Upper lobe of left lung (tissue), 6 donors: ENCODE data around the gene LY6G5C. TPM values are rescaled to one million over a fixed set of nuclear protein-coding genes. Genes with fewer than 3 reads are reported as not detected.

ENCODE experiments used
- ATAC-seq, 2 donors: fragments of 200-7000 bp; cut with Tn5 transposase; one replicate each; pipeline ENCODE4 v1.9.1; 2022; ENCODE audit warnings: mild to moderate bottlenecking in 2 of 2, moderate library complexity in 2 of 2; ENCODE audit not compliant: low FRiP score in 2 of 2
- DNase-seq, 2 donors: peaks; one replicate each; pipeline ENCODE4 v3.0.0-alpha.2; 2019 to 2020
- H3K27ac ChIP-seq, 4 donors: fragments of 200-600 bp; sonication (generic); one replicate each; pipeline ENCODE4 v1.5.1; 2016 to 2019
- H3K27me3 ChIP-seq, 4 donors: fragments of 200-600 bp; sonication (generic); one replicate each; pipeline ENCODE4 v1.5.1; 2017 to 2019
- H3K36me3 ChIP-seq, 4 donors: fragments of 200-600 bp; sonication (generic); one replicate each; pipeline ENCODE4 v1.5.1; 2016 to 2019
- H3K4me1 ChIP-seq, 4 donors: fragments of 200-600 bp; sonication (generic); one replicate each; pipeline ENCODE4 v1.5.1; 2018 to 2019
- H3K4me3 ChIP-seq, 4 donors: fragments of 200-600 bp; sonication (generic); one replicate each; pipeline ENCODE4 v1.5.1; 2017 to 2019; ENCODE audit warnings: mild to moderate bottlenecking in 2 of 4, moderate library complexity in 1 of 4
- H3K9me3 ChIP-seq, 4 donors: fragments of 200-600 bp; sonication (generic); one replicate each; pipeline ENCODE4 v1.5.1; 2018 to 2019
- EP300 ChIP-seq, 4 donors: sonication (generic); formaldehyde crosslinking; IDR thresholded peaks; one replicate each; pipeline ENCODE4 v1.5.1; 2017; ENCODE audit warnings: antibody characterized with exemption in 4 of 4, control low read depth in 2 of 4
- POLR2A ChIP-seq, 4 donors: fragments of 450-650 bp; IDR thresholded peaks; one replicate each; pipeline ENCODE4 v1.5.1; 2016 to 2017; ENCODE audit warnings: antibody characterized with exemption in 4 of 4, mild to moderate bottlenecking in 2 of 4
- POLR2AphosphoS5 ChIP-seq, 2 donors: sonication (generic); formaldehyde crosslinking; IDR thresholded peaks; one replicate each; pipeline ENCODE4 v1.5.1; 2017; ENCODE audit warnings: antibody characterized with exemption in 2 of 2
- WGBS, 2 donors: methylation state at CpG; one replicate each; pipeline ENCODE4 v1.1.5; 2017 to 2018; 5-methylcytosine and 5-hydroxymethylcytosine counted together
- small RNA-seq, 4 donors: library from RNA; depleted of rRNA; stranded (forward); fragments of <200 nt; gene quantifications; one replicate each; pipeline ENCODE3, GENCODE V24; 2016
- total RNA-seq, 6 donors: library from RNA; depleted of rRNA in 4 of 6; stranded (reverse); fragments of >200 nt in 4 of 6; gene quantifications; one replicate each; pipeline versions ENCODE4 v1.1.0 to v1.2.1, GENCODE V29; 2016 to 2021
- TF ChIP-seq, protein P1 (sequence below), 6 experiments: fragments of 450-650 bp in 4 of 6; fragments of 200-600 bp in 2 of 6; sonication (generic) in 2 of 6; IDR thresholded peaks; one replicate each; pipeline ENCODE4 v1.5.1; 2016 to 2019; ENCODE audit warnings: antibody characterized with exemption in 6 of 6
- donor health status: DM: no; HTN: no; CAD: no; lungs with moderate emphysema.
- donor health status: DM: no; HTN: yes; CAD: no; lungs with severe emphysema.

LY6G5C gene
- total RNA-seq, 6 donors from 2014 or later: 1.8 to 4.4 (median 3.1) TPM; not detected in 2

DNA sequence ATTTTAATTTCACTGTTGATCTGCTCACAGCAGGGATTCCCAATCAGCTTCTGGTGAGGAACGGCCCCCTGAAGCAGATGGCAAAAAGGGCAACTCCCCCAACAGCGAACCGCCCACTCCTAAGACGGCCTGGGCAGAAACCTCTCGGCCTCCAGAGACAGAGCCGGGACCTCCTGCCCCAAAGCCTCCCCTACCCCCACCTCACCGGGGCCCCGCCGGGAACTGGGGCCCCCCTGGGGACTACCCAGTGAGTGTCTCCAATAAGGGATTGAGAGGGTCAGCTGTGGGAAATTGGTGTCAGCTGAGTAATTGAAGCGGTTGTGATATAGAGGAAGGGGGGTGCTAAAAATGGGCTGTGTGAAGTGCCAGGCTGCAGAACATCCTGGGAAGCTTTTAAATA lies 53.9 kb downstream of the LY6G5C start:
- no peaks in the 10 kb centered on the region for H3K27me3 ChIP-seq
- no peak overlapping the region for H3K27ac ChIP-seq
- 89 to 96% methylated on average over 8 to 10 of the region's 10 CpGs for whole genome bisulfite sequencing, 2 donors
- TF ChIP-seq, protein P1, sequence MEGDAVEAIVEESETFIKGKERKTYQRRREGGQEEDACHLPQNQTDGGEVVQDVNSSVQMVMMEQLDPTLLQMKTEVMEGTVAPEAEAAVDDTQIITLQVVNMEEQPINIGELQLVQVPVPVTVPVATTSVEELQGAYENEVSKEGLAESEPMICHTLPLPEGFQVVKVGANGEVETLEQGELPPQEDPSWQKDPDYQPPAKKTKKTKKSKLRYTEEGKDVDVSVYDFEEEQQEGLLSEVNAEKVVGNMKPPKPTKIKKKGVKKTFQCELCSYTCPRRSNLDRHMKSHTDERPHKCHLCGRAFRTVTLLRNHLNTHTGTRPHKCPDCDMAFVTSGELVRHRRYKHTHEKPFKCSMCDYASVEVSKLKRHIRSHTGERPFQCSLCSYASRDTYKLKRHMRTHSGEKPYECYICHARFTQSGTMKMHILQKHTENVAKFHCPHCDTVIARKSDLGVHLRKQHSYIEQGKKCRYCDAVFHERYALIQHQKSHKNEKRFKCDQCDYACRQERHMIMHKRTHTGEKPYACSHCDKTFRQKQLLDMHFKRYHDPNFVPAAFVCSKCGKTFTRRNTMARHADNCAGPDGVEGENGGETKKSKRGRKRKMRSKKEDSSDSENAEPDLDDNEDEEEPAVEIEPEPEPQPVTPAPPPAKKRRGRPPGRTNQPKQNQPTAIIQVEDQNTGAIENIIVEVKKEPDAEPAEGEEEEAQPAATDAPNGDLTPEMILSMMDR (IDR thresholded peaks at IDR 0.05): no peak
- no peak for TF ChIP-seq POLR2A (IDR thresholded peaks at IDR 0.05)
- TF ChIP-seq POLR2AphosphoS5 (IDR thresholded peaks at IDR 0.05): no peak
- TF ChIP-seq EP300 (IDR thresholded peaks at IDR 0.05): no peak
- no peak overlapping the region for H3K4me3 ChIP-seq
- peaks cover 70 to 91% (median 87%) of the 10 kb centered on the region in 4 donors for H3K36me3 ChIP-seq
- ATAC-seq: no peak
- H3K9me3 ChIP-seq: no peaks in the 10 kb centered on the region
- DNase-seq: peak in 1 of 2 donors; percentile 50
- peaks cover 7 to 12% (median 11%) of the 10 kb centered on the region in 4 donors for H3K4me1 ChIP-seq

Small RNA genes within 50 kb of the gene (small RNA-seq; reads per million reads assigned to genes)
- 0 reads per million in 4 donors for gene LY6G6D
- gene MIR4646: 0 reads per million in 4 donors
- gene MIR6832: 0 reads per million in 4 donors
- gene RF00019: 0 reads per million in 4 donors

Other genes with a start within 250 kb of the LY6G5C start
- 10 to 100 TPM in 4 of 6 donors, 1 to 10 TPM in 2; 4.9 to 14.4 (median 11.3) TPM for gene MICB, start 182.9 kb downstream of the LY6G5C start, total RNA-seq
- not detected for gene MCCD1, start 152.1 kb downstream of the LY6G5C start, total RNA-seq
- 100 to 1,000 TPM; 201 to 541 (median 270) TPM for gene DDX39B, start 139.1 kb downstream of the LY6G5C start, total RNA-seq
- gene ATP6V1G2, start 134.5 kb downstream of the LY6G5C start, total RNA-seq: 1 to 10 TPM in 4 of 6 donors, under 1 TPM in 2; 0.55 to 2.0 (median 1.1) TPM
- gene NFKBIL1, start 133.5 kb downstream of the LY6G5C start, total RNA-seq: 10 to 100 TPM; 18.2 to 45.1 (median 23.8) TPM
- gene LTA, start 108.8 kb downstream of the LY6G5C start, total RNA-seq: 1 to 10 TPM in 2 of 6 donors, not detected in 4; 1.6 to 1.8 TPM
- 1 to 10 TPM in 5 of 6 donors, under 1 TPM in 1; 0.33 to 6.6 (median 2.9) TPM for gene TNF, start 105.5 kb downstream of the LY6G5C start, total RNA-seq
- gene LTB, start 98.6 kb downstream of the LY6G5C start, total RNA-seq: 10 to 100 TPM in 1 of 6 donors, 1 to 10 TPM in 2, not detected in 3; 1.3 to 18.7 (median 8.2) TPM
- 100 to 1,000 TPM in 1 of 6 donors, 10 to 100 TPM in 3, 1 to 10 TPM in 2; 7.7 to 132 (median 33.5) TPM for gene LST1, start 94.8 kb downstream of the LY6G5C start, total RNA-seq
- gene NCR3, start 88.1 kb downstream of the LY6G5C start, total RNA-seq: 1 to 10 TPM in 1 of 6 donors, under 1 TPM in 3, not detected in 2; 0.54 to 2.0 (median 0.70) TPM
- 100 to 1,000 TPM in 1 of 6 donors, 10 to 100 TPM in 5; 18.5 to 106 (median 79.7) TPM for gene AIF1, start 65.8 kb downstream of the LY6G5C start, total RNA-seq
- 100 to 1,000 TPM in 4 of 6 donors, 10 to 100 TPM in 2; 80.1 to 154 (median 125) TPM for gene PRRC2A, start 60.4 kb downstream of the LY6G5C start, total RNA-seq
- gene BAG6, start 28.4 kb downstream of the LY6G5C start, total RNA-seq: 100 to 1,000 TPM; 190 to 421 (median 294) TPM
- 1 to 10 TPM in 5 of 6 donors, under 1 TPM in 1; 0.89 to 4.3 (median 2.1) TPM for gene APOM, start 25.2 kb downstream of the LY6G5C start, total RNA-seq
- gene C6orf47, start 20.3 kb downstream of the LY6G5C start, total RNA-seq: 10 to 100 TPM; 25.0 to 30.1 (median 28.4) TPM
- gene GPANK1, start 16.1 kb downstream of the LY6G5C start, total RNA-seq: 10 to 100 TPM; 12.0 to 45.1 (median 16.6) TPM
- gene CSNK2B, start 15.0 kb downstream of the LY6G5C start, total RNA-seq: 100 to 1,000 TPM; 105 to 172 (median 130) TPM
- 10 to 100 TPM in 4 of 6 donors, 1 to 10 TPM in 2; 6.7 to 22.0 (median 12.3) TPM for gene LY6G5B, start 11.1 kb downstream of the LY6G5C start, total RNA-seq
- gene ABHD16A, start 22.3 kb upstream of the LY6G5C start, total RNA-seq: 10 to 100 TPM; 42.1 to 62.5 (median 51.6) TPM
- gene LY6G6F, start 25.8 kb upstream of the LY6G5C start, total RNA-seq: 1 to 10 TPM in 4 of 6 donors, under 1 TPM in 2; 0.63 to 9.4 (median 1.7) TPM
- not detected for gene LY6G6D, start 34.3 kb upstream of the LY6G5C start, total RNA-seq
- gene LY6G6C, start 40.7 kb upstream of the LY6G5C start, total RNA-seq: under 1 TPM in 1 of 6 donors, not detected in 5; 0.23 TPM
- gene MPIG6B, start 42.3 kb upstream of the LY6G5C start, total RNA-seq: 1 to 10 TPM in 3 of 6 donors, under 1 TPM in 2, not detected in 1; 0.30 to 4.1 (median 1.2) TPM
- gene DDAH2, start 48.2 kb upstream of the LY6G5C start, total RNA-seq: 100 to 1,000 TPM in 2 of 6 donors, 10 to 100 TPM in 4; 46.6 to 157 (median 83.7) TPM
- gene CLIC1, start 55.5 kb upstream of the LY6G5C start, total RNA-seq: 100 to 1,000 TPM; 138 to 497 (median 277) TPM
- 10 to 100 TPM in 4 of 6 donors, 1 to 10 TPM in 2; 7.3 to 52.4 (median 13.1) TPM for gene MSH5, start 58.9 kb upstream of the LY6G5C start, total RNA-seq
- gene SAPCD1, start 81.6 kb upstream of the LY6G5C start, total RNA-seq: 10 to 100 TPM in 1 of 6 donors, 1 to 10 TPM in 5; 1.1 to 15.7 (median 5.3) TPM
- gene VWA7, start 96.3 kb upstream of the LY6G5C start, total RNA-seq: 1 to 10 TPM; 4.0 to 7.4 (median 6.6) TPM
- 10 to 100 TPM; 21.2 to 67.8 (median 39.7) TPM for gene VARS1, start 114.7 kb upstream of the LY6G5C start, total RNA-seq
- gene LSM2, start 125.9 kb upstream of the LY6G5C start, total RNA-seq: 10 to 100 TPM in 5 of 6 donors, 1 to 10 TPM in 1; 5.0 to 44.9 (median 20.9) TPM
- gene HSPA1L, start 134.2 kb upstream of the LY6G5C start, total RNA-seq: 1 to 10 TPM in 5 of 6 donors, under 1 TPM in 1; 0.89 to 3.1 (median 2.0) TPM
- 100 to 1,000 TPM in 5 of 6 donors, 10 to 100 TPM in 1; 80.7 to 236 (median 144) TPM for gene HSPA1A, start 134.5 kb upstream of the LY6G5C start, total RNA-seq
- gene HSPA1B, start 146.7 kb upstream of the LY6G5C start, total RNA-seq: 100 to 1,000 TPM in 5 of 6 donors, 10 to 100 TPM in 1; 92.2 to 177 (median 127) TPM
- gene NEU1, start 181.8 kb upstream of the LY6G5C start, total RNA-seq: 10 to 100 TPM; 28.3 to 90.3 (median 64.6) TPM
- 10 to 100 TPM; 19.1 to 84.2 (median 42.0) TPM for gene SLC44A4, start 197.9 kb upstream of the LY6G5C start, total RNA-seq
- gene EHMT2, start 216.6 kb upstream of the LY6G5C start, total RNA-seq: 10 to 100 TPM; 23.6 to 57.3 (median 41.7) TPM
- 1 to 10 TPM; 1.0 to 7.5 (median 2.2) TPM for gene ZBTB12, start 221.0 kb upstream of the LY6G5C start, total RNA-seq
- 100 to 1,000 TPM; 119 to 322 (median 233) TPM for gene C2, start 246.7 kb upstream of the LY6G5C start, total RNA-seq